CD4-positive, alpha-beta T cell treated with Interleukin-10 for 1 hour (primary cell): ENCODE data around the gene RASL10A.
"Not testable (repeated sequence)": the region's sequence is repeated elsewhere in the genome, so short reads cannot be mapped to it uniquely, and the experiment has no call there.

ENCODE experiments used
- DNase-seq: peaks from one replicate; pipeline ENCODE4 v3.0.0-alpha.2; 2020

The RASL10A gene, protein sequence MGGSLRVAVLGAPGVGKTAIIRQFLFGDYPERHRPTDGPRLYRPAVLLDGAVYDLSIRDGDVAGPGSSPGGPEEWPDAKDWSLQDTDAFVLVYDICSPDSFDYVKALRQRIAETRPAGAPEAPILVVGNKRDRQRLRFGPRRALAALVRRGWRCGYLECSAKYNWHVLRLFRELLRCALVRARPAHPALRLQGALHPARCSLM

DNA sequence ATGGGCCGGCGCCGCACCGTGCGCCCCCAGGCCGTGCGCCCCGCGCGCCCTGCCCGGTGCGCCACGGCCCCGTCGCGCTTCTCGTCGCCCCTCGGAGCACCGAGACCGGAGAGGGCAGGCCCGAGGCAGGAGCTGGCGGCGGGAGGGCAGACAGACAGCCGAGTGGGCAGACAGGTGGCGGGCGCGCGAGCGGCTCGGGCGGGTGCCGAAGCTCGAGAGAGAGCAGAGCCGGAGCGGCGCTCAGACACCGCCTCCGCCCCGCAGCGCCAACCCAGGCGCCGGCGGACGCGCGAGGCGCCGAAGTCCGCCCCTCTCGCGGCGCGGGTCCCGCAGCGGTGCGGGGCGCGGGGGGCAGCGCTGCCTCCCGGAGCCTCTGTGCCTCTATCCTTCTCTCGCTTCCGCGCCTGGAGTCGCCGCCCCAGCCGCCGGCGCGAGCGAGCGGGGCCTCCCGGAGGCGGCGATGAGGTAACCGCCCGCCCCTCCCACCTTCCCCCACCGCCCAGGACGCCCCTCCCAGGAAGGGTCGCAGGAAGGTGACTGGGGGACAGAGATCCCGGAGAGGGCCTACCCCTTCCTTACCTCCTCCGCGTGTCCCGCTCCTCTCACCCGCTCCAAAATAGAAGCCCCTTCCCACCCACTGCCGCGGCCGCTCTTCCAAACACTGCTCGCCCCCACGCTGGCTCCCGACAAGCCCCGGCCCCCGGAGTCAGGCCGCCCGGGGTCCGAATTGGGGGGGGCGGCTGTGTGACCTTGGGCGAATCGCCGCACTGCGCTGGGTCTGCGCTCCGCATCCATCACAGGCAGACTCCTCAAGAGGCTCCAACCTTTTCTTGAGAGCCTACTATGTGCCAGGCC is at the start of gene RASL10A:
Gene RASL10A (minus strand): TSS at position 412 of the 855 bp plus-strand sequence. CDS start 451 bp downstream, outside the sequence.
- DNase-seq = no peak

DNA sequence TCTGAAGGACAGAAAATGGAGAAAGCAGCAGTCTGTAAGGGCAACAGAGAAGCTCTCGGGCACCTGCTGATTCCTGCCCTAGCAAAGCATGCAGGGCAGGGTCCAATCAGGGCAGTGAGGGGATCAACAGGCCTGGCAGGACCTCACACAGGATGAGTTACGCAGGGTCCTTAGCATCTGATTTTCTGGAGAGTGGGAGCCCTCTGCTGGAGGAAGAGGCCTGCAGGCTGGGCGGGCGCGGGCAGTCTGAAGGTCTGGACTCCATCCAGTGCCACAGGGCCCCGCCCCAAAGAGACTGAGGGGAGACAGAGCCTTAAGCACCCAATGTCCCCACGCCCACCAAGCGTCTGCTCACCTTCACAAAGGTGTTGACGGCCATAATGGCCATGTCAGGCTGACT is 44.0 kb upstream of the RASL10A start:
- DNase-seq = no peak

DNA sequence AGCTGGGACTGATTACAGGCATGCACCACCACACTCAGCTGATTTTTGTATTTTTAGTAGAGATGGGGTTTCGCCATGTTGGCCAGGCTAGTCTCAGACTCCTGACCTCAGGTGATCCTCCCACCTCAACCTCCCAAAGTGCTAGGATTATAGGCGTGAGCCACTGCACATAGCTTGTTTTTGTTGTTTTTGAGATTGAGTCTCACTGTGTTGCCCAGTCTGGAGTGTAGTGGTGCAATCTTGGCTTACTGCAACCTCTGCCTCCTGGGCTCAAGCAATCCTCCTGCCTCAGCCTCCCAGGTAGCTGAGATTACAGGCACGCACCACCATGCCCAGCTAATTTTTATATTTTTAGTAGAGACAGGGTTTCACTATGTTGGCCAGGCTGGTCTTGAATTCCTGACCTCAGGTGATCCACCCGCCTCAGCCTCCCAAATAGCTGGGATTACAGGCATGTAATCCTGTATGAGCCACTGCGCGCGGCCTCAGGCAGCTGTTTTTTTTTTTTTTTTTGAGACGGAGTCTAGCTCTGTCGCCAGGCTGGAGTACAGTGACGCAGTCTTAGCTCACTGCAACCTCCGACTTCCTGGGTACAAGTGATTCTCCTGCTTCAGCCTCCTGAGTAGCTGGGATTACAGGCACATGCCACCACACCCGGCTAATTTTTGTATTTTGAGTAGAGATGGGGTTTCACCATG is 41.8 kb upstream of the RASL10A start:
- not testable (repeated sequence) for DNase-seq

DNA sequence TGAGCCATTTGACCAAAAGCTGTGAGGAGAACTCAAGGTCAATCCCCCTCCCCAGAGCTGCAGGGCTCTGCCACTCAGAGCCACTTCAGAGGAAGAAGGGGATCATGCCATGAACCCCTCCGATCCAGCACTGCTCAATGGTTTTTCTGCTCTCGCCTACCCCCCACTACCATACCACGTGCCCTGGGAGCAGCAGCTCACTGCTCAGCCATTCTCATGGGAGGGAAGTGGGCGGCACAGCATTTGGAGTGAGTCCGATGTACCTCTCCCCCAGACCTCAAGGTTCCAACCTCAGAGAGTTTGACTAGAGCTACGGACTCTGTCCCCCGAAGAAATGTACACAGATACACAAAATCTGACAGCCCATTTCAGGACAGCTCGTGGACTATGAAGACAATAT is 38.4 kb upstream of the RASL10A start:
- DNase-seq = no peak

DNA sequence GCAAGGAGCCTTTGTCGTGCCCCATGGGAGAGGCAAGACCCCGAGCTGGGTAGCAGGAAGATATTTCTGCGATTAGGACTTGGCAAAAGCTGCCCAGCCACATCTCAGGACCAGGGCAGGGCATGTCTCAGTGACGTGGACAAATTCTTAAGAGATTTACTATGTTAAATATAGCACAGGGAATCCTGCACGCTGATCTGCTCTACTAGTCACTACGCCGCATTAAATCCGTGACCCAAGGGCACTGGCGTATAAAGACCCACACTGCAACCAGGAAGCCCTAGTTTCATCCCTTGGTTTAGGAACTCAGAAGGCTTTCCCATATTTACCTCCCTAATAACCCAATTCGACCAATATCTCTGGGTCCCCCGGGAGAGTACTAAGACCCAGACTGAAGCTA is 37.8 kb upstream of the RASL10A start:
- no peak for DNase-seq

DNA sequence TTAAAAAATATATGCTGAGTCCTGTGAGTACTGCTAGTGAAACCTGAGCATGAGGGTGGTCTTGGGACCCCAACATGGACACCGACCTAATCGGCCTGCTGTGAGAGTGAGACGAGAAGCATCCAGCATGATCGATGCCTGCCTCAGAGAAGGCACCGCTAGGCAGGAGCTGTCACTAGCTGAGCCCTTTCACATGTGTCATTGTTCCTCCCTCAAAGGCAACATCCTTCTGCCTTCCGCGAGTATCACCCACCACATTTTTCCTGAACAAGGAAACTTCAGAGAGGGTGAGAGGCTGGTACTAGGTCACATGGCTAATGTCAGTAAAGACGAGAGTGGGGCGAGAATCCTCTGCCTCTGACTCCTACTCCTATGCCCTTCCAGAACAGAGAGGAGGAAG is 37.3 kb upstream of the RASL10A start:
- DNase-seq = no peak

DNA sequence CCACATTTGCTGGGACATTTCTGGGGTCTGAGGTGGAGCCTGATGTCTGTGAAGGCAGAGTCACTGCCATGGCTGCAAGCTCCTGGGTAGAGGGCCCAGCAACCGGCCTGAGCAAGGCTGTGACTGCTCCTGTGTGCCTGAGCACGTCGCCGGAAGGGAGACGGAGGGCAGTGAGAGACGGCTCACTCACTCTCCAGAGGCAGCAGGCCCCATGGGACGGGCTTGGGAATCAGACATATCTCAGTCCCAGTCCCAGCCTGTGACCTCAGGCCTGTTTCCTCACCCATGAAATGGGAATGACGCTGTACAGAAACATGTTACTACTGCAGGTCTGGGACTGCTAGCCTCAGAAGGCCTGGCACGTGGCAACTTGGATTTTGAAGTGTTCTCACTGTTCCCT is 36.4 kb upstream of the RASL10A start:
- no peak for DNase-seq

DNA sequence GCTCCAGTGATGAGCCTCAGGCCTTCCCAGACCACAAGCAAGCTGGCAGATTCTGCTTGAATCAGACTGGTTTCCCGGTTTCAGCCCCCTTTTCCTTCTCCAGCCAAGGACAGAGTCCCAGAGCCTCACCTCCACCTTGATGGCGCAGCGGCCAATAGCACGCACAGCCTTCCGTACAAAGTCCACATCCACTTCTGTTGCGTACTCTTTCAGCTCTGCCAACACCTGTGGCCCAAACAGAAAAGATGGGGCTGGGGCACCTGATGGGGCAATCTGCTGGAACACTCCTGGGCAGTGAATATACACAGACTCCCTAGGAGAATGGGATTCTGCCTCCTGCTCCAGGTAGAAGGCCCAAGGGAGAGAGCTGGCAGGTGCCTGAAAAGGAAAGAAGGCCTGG is 35.5 kb upstream of the RASL10A start:
- DNase-seq = no peak

DNA sequence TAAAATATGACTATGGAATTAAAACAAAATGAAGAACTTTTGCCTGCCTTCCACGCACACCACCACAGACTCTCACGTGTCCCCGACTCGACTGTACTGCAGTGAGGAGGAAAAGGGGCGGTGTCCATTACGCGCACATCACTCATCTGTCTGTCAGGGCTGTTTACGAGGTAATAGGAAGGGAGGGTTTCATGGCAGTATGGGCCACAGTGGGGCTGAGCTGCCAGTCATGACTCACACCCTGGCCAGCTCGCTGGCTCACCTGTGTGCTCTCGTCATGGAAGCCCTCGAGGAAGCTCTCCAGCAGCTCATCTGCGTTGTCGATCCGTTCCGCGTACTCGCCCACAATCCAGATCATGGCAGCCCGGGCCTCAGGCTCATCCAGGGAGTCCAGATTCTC is 33.5 kb upstream of the RASL10A start:
- no peak for DNase-seq

DNA sequence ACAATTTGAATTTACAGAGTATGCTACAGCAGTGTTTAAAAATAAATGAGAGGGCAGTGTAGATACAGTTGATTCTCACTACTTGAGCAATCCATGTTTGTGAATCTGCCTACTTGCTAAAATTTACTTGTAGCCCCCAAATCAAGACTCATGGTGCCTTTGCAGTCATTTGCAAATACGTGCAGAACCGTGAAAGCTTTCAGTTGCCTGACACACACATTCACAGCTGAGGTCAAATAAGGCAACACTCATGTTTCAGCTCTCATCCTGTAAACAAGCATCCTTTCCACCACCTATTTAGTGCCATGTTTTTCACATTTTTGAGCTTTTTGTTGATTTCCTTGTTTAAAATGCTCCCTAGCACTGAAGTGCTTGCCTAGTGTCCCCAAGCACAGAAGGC is 32.5 kb upstream of the RASL10A start:
- DNase-seq = no peak

DNA sequence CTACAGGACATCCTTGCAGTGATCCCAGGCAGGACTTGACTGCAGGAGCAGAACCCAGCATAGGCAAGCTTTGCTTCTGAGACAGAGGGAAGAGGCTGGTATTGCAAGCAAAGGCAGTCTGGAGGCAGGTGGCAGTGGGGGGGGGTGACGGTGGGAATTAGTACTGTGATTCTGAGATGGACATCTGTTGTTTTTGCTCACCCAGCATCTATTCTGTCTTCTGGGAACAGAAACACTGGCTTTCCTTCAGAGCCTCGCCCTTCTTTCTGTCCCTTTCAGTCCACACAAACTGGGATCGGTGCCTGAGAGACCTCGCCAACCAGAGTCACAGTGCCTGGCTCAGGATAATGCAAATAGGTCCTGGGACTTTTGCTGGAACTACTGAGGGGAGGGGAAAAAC is 31.2 kb upstream of the RASL10A start:
- no peak for DNase-seq

DNA sequence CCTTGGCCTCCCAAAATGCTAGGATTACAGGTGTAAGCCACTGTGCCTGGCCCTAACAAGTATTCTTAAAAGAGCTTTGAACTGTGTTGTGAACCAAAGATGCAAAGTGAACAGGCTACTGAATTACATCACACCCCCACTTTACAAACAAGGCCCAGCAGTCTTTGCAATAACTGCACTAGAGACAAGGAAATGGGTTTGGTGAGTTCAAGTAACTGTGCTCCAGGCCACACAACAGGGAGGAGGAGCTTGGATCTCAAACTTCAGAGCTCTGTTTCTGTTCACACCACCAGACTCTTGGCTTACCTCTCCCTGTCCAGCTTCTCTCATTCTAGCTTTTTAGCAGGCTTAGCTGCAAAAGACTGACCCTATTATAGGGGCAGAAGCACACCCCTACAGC is 30.4 kb upstream of the RASL10A start:
- DNase-seq = no peak

DNA sequence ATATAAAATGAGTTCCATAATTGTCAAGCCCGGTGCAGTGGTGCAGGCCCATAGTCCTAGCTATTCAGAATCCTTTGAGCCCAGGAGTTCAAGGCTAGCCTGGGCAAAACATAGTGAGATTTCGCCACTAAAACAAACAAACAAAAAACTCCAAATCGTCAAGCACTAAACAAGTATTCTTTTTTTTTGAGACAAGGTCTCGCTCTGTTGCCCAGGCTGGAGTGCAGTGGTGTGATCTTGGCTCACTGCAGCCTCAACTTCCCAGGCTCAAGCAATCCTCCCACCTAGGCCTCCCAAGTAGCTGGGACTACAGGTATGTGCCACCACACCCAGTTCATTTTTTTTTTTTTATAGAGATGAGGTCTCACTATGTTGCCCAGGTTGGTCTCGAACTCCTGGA is 29.4 kb upstream of the RASL10A start:
- DNase-seq = not testable (repeated sequence)

DNA sequence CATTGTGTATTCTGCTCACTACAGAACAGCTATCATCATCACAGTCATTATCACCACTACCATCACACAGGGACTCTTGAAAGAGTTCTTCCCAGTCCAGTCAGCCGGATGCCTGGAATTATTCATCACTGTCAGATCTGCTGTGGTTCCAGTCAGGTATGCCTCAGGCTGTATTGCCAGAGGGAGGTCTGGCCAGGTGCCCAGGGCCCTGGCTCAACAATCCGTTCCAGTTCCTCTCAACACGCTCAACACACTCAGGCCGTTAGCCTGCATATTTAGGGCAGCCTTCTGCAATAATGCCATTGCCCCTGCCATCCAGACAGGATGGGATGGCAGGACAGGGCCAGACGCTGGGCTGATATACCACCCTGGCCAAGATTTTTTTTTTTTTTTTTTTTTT is 28.6 kb upstream of the RASL10A start:
- DNase-seq = no peak

DNA sequence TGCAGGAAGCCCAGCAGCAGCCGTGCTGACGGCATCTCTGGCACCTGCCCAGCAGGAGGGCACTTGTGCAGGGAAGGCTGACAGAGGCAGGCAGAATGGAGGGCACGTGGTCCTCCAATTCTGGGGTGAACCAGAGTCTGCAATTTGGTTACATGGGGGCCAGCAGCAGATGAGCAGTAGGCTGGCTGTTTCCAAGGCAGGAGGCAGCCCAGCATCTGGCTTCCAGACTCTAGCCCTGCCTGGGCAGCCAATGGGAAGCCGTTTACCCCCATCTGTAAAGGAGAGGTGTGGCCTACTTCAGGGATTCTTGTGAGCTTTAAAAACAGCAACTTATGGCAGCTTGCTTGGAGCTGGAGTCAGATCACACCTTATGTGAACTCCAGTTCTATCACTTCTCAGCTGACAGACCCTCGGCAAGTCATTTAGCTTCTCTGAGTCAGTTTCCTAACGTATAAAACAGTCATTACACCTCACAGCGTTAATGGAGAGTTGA is 27.9 kb upstream of the RASL10A start:
- DNase-seq = no peak

DNA sequence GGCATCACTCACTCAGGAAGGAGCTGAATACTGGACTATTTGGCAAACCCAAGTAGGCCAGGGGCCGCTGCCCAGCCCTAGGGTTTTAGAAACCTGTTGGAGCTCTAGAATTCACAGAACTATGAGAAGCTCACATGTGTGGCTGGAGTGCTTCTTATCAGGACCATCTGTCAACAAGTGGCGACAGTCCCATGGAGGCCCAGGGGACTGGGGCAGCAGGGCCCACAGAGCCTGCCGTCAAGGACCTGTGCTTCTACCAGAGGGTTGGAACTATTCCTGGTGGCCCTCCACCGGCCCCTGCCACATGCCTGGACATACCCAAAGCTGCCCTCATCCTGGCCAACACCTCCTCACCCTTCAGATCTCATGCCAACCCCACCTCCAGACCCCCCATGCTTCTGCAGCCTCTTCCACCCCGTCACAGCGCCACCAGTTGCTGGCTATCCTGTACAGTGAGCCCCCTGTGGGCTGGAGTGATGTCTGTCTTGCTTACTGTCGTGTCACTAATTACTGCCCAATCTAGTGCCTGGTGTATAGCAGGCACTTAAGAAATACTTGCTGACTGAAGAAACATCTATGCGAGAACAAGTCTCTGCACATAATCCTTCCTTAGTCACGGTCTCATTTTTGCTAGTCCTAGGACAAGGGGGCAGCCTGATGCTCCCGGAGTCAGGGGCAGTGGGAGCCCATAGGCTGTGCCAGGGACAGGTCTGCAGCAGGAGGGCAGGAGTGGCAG is 27.2 kb upstream of the RASL10A start:
- no peak for DNase-seq

DNA sequence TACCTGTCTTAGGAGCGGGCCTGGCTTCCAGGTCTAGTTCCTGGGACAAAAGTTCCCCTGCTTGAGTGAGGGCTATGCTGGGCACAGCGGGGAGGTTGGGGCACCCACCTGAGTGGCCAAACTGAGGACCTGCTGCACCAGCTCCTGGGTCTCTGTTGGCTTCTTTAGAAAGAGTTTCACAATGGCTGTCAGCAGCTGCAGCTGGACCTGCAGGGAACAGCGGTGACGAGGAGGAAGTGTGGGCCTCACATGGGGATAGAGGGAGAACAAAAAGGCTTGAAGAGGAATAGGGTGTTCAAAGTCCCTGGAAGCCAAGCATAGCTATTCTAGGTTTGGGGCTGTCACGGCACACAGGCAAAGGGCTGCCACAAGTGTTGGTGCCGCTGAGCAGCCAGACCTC is 26.7 kb upstream of the RASL10A start:
- DNase-seq = no peak

DNA sequence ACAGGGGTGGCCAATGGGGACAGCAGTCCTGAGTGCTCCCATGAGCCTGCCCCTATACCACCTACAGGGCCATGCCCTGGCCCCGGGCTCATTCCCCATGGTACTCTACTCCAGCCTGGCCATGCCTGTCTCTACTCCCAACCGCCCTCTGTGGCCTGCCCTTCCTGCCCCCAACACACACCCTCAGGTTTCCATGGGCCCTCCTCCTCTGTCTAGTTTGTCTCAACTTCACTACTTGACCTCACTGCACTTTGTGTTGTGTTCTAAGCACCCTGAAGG is 26.3 kb upstream of the RASL10A start:
- no peak for DNase-seq

DNA sequence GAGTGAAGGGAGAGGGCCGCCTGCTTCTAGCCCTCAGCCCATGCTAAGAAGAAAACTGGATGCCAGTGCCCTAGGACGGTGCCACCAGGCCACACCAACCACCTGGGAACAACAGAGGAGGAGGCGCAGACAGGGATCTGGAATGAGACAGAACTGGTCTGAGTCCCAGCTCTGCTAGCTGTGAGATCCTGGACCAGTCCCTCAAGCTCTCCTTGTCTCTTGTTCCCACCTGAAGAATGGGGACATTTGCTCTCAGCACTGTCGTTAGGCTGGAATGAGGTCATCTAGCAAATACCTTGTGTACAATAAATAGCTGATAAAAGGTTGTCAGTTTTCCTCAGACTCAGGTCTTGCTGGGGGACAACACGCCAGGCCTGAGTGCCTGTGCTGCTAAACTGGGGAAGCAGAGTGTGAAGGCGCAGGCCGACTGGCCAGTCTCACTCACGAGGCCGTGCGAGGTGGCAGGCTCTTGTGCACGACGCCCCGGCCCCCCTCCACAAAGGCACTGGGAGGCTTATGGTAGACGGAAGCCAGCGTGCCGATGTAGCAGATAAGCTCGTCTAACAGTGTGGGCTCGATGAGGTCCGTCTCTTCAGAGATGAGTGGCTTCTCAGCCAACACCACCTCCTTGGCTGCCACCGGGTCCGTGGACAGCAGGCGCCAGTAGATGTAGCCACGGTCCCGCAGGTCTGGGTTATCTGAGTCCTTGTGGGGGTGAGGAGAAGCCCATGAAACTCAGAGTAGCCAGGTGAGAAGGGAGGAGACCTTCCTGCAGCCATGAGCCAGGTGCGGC is 25.8 kb upstream of the RASL10A start:
- no peak for DNase-seq

DNA sequence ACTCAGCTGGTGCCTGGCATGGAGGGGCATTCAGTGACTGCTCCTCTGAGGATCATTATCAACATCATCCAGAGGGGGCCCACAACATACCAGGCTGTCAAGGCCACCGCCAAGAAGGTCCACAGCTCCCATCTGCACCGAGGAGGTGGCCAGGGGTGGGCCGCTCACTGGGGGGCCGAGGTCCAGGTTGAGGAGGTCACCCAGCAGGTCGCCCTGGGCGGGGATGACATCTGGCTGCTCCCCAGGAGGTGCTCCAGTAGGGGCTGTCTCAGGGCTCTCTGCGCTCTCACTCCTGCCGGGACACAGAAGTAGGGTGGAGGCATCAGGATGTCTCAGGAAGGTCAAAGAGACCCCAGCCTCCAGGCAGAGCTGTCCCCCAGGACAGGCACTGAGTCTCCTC is 25.1 kb upstream of the RASL10A start:
- DNase-seq = no peak

DNA sequence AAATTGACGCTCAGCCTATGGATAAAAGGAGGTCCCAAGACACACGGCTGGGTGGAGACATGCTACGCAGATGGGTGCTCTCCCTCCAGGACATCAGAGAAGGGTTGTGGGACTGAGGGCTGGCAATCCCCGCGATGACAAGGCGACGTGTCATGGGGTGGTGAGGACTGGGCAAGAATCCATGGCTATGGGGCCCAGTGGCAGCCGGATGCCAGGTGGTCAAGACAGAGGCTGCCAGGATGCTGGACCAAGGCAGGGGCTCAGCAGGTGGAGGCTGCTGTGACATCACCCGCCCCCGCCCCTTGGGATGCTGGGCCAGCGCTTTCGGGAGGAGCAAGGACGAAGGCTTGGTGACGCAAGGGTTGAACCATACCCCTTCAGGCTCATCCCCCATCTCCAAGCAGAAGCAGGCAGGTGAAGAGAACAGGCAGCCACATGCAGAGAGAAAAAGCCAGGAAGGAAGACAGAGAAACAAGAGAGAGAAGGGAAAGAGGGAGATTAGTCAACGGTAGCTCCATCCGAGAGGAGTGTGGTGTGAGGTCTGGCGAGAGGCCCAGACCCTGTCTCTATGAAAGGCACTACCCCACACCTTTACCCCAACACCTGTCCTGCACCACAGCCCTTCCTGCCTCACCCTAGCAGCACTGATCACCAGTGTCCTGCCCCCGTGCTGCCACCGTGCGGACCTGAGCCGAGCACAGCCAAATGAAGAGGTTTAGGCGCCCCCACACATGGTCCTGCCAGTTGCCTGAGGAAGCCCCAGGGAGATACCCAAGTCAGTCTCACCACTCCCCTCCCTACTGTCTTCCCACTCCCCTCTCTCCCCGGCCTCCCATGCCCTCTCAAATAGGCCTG is 24.1 kb upstream of the RASL10A start:
- DNase-seq = no peak

DNA sequence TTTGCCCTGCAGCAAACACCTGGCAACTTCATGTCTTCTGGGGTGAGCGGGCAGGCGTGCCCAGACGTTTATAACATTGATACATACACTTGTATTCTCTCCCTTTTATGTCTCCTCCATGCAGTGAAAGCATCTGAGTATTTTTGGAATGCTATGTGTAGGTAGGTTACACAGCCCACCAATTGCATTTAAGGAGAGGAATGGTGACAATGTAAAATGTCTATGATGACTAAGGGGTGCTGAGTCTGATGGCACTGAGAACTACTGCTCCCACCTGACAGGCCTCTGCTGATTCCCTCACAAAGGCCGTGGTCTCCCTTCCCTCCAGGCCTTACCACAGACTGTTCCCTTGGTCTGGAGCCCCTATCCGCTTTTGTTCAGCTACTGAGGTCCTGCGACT is 22.9 kb upstream of the RASL10A start:
- no peak for DNase-seq
